ENCODE data around the gene COL28A1.

DNA sequence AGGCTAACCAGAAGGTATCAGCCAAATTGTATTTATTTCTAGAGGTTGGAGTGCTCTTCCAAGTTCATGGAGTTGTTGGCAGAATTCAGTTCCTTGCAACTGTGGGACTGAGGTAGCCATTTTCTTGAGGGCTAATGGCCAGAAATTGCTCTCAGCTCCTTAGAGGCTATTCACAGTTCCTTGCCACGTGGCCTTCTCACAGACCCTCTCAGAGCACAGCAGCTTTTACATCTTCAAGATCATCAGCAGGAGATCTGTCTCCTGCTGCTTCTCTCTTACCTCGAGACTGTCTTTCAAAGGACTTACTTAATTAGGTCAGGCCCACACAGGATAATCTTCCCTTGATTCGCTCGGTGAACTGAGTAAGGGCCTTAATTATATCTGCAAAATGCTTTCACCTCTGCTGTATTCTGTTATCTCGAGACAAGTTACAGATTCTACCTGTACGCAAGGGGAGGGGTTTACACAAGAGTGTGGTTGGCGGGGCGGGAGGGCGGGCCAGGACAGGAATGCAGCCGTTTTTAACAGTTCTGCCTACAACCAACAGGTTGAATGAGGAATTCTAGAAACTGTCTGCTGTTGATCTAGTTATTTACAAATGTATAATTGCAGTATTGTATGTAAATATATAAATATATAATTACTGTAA, 46.0 kb upstream of the COL28A1 start:
- TF ChIP-seq CTCF (IDR thresholded peaks at IDR 0.05; ENCODE audit: insufficient read depth, low read length, poor library complexity, severe bottlenecking) (no peak), EZH2phosphoT487 (conservative IDR thresholded peaks at IDR 0.05; ENCODE audit: low read length) (no peak)

Measured in SU-DHL-6 (cell line).